Measurements from ENCODE around the gene TSC2.

Gene TSC2

DNA sequence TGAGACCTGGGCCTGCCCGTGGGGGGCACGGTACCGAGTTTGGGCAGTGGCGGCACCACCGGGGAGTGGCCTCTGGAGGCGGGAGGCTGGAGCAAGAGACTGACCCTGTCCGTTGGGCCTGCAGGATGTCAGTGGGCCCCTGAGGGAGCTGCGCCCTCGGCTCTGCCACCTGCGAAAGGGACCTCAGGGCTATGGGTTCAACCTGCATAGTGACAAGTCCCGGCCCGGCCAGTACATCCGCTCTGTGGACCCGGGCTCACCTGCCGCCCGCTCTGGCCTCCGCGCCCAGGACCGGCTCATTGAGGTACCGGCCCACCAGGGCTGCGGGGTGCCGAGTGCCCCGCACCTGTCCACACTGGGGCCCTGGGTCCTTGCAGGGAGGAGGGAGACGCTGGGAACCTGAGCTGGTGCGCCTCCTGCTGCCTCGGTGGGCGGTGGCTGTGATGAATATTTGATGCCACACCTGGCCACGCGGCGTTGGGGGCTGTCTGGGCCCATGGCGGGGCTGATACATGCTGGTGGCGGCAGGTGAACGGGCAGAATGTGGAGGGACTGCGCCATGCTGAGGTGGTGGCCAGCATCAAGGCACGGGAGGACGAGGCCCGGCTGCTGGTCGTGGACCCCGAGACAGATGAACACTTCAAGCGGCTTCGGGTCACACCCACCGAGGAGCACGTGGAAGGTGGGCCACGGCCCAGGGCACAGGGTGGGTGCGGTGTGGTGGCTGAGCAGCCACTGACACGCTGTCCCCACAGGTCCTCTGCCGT is 11.4 kb upstream of the TSC2 start:
- peak overlapping the region in 1 of 2 donors; percentile 21 for H3K4me3 ChIP-seq (replicated peaks in 1 of 2; ENCODE audit: low read depth in 2 of 2, low read length in 2 of 2)
- no peak for DNase-seq (ENCODE audit: low read depth in 2 of 2)
- TF ChIP-seq, protein P1, sequence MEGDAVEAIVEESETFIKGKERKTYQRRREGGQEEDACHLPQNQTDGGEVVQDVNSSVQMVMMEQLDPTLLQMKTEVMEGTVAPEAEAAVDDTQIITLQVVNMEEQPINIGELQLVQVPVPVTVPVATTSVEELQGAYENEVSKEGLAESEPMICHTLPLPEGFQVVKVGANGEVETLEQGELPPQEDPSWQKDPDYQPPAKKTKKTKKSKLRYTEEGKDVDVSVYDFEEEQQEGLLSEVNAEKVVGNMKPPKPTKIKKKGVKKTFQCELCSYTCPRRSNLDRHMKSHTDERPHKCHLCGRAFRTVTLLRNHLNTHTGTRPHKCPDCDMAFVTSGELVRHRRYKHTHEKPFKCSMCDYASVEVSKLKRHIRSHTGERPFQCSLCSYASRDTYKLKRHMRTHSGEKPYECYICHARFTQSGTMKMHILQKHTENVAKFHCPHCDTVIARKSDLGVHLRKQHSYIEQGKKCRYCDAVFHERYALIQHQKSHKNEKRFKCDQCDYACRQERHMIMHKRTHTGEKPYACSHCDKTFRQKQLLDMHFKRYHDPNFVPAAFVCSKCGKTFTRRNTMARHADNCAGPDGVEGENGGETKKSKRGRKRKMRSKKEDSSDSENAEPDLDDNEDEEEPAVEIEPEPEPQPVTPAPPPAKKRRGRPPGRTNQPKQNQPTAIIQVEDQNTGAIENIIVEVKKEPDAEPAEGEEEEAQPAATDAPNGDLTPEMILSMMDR (IDR thresholded peaks at IDR 0.05; ENCODE audit: low read depth, low read length), result no peak

- no peak overlapping the region for H3K4me3 ChIP-seq (replicated peaks in 1 of 2; ENCODE audit: low read depth in 2 of 2, low read length in 2 of 2)
- TF ChIP-seq, protein P1 (IDR thresholded peaks at IDR 0.05; ENCODE audit: low read depth, low read length), result no peak
- DNase-seq (ENCODE audit: low read depth in 2 of 2), result no peak
These were observed 10.7 kb upstream of the TSC2 start for GRCh38 chr16:2037115-2037514.

DNA sequence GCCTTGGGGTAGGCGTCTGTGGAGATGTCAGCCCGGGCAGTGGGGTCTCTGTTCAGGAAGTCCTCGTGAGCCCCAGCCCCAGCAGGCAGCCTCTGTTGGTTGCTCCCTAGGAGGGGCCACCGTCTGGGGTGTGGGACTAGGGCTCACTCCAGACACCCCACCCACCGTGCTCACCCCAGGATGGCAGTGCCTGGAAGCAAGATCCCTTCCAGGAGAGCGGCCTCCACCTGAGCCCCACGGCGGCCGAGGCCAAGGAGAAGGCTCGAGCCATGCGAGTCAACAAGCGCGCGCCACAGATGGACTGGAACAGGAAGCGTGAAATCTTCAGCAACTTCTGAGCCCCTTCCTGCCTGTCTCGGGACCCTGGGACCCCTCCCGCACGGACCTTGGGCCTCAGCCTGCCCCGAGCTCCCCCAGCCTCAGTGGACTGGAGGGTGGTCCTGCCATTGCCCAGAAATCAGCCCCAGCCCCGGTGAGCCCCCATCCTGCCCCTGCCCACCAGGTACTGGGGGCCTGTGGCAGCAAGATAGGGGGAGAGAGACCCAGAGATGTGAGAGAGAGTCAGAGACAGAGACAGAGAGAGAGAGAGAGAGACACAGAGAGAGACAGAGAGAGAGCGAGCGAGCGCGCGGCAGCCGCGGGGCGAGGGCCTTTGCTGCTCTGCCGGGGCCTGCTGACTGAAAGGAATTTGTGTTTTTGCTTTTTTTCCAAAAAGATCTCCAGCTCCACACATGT is 10.0 kb upstream of the TSC2 start:
- TF ChIP-seq, protein P1 (IDR thresholded peaks at IDR 0.05; ENCODE audit: low read depth, low read length), result no peak
- no peak for DNase-seq (ENCODE audit: low read depth in 2 of 2)
- H3K4me3 ChIP-seq (replicated peaks in 1 of 2; ENCODE audit: low read depth in 2 of 2, low read length in 2 of 2), result no peak overlapping the region

DNA sequence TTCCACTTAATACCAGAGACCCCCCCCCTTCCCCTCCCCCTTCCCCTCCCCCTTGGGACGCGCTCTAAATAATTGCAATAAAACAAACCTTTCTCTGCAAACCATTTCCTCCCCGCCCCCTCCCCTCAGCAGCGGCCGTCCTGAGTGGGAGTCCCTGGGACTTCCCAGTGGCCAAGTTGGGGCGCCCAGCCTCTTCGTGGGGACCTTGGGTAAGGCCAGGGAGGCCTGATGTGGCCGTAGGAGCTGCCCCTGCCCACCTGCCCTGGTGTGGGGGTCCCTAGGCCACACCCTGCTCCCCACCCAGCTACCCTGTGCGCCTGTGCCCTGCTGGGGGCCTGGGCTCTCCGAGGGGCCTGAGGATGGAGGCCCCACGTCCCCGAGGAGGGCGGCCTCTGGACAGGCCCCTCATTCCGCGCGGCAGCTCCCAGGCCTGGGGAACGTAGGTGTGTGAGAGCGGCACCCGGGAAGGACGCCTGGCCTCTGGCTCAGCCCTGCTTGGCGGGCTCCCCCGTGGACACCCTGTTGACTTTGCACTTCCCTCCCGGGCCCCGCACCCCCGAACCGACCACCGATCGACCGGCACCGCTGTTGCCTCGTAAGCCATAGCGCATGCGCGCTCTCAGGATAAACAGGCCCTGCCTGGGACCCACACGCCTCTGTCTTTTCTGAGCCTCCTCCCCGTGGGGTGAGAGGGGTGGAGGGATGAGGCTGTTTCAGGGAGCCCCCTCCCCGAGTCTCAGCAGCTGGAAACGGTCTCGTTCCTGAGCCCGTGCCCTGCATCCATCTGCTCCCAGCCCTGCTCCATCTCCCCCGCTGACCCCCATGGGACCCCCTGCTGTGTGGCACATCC is 9.2 kb upstream of the TSC2 start:
- no peak for DNase-seq (ENCODE audit: low read depth in 2 of 2)
- TF ChIP-seq, protein P1 (IDR thresholded peaks at IDR 0.05; ENCODE audit: low read depth, low read length), result no peak
- H3K4me3 ChIP-seq (replicated peaks in 1 of 2; ENCODE audit: low read depth in 2 of 2, low read length in 2 of 2), result no peak overlapping the region

- TF ChIP-seq, protein P1 (IDR thresholded peaks at IDR 0.05; ENCODE audit: low read depth, low read length), result no peak
- H3K4me3 ChIP-seq (replicated peaks in 1 of 2; ENCODE audit: low read depth in 2 of 2, low read length in 2 of 2), result no peak overlapping the region
- DNase-seq (ENCODE audit: low read depth in 2 of 2), result peak; percentile 85 to 89
These were observed 8.3 kb upstream of the TSC2 start for GRCh38 chr16:2039274-2040031.
